ENCODE results near the gene CLEC17A.
"Not testable (repeated sequence)": the region's sequence is repeated elsewhere in the genome, so short reads cannot be mapped to it uniquely, and the experiment has no call there.

Gene CLEC17A

GRCh38 chr19:14582894-14583340 lies at the start of gene CLEC17A:
Gene CLEC17A, plus strand, starts transcription at chr19:14583084. Its CDS starts 77 bp downstream, at chr19:14583161.
- no peak for DNase-seq

- no peak for DNase-seq
Observed at GRCh38 chr19:14533450-14533849, 49.4 kb upstream of the CLEC17A start.

- DNase-seq: no peak
Observed at GRCh38 chr19:14536926-14537692, 45.8 kb upstream of the CLEC17A start.

- DNase-seq: no peak
Observed at GRCh38 chr19:14540741-14541525, 42.0 kb upstream of the CLEC17A start.

GRCh38 chr19:14541979-14542378 lies 40.9 kb upstream of the CLEC17A start:
- DNase-seq: not testable (repeated sequence)

- no peak for DNase-seq
Observed at GRCh38 chr19:14542711-14543328, 40.1 kb upstream of the CLEC17A start.

- DNase-seq: no peak
Observed at GRCh38 chr19:14544047-14544446, 38.8 kb upstream of the CLEC17A start.

- no peak for DNase-seq
Observed at GRCh38 chr19:14544977-14545715, 37.7 kb upstream of the CLEC17A start.

GRCh38 chr19:14545716-14546082 lies 37.2 kb upstream of the CLEC17A start:
- DNase-seq: no peak

GRCh38 chr19:14550201-14550754 lies 32.6 kb upstream of the CLEC17A start:
- no peak for DNase-seq

GRCh38 chr19:14551134-14552005 lies 31.5 kb upstream of the CLEC17A start:
- DNase-seq: peak; percentile 60

- DNase-seq: not testable (repeated sequence)
Observed at GRCh38 chr19:14552006-14552360, 30.9 kb upstream of the CLEC17A start.

GRCh38 chr19:14553042-14553938 lies 29.6 kb upstream of the CLEC17A start:
- DNase-seq: no peak

- DNase-seq: no peak
Observed at GRCh38 chr19:14553939-14554243, 29.0 kb upstream of the CLEC17A start.

GRCh38 chr19:14554382-14554812 lies 28.5 kb upstream of the CLEC17A start:
- DNase-seq: no peak

- no peak for DNase-seq
Observed at GRCh38 chr19:14555918-14556661, 26.8 kb upstream of the CLEC17A start.

- DNase-seq: peak; percentile 53
Observed at GRCh38 chr19:14556662-14557188, 26.2 kb upstream of the CLEC17A start.

GRCh38 chr19:14558370-14559066 lies 24.4 kb upstream of the CLEC17A start:
- DNase-seq: no peak

Measured in activated T-cell treated with anti-CD3 and anti-CD28 coated beads for 4 hours (primary cell).